Measurements from ENCODE around the gene RNF183. TPM values are rescaled to one million over a fixed set of nuclear protein-coding genes. Genes with fewer than 3 reads are reported as not detected.

Gene RNF183
- total RNA-seq, 1 donor from 2014 or later, result 0.16 TPM

GRCh38 chr9:113349445-113350094 lies 46.4 kb upstream of the RNF183 start, which contains the start of gene BSPRY:
TSS of gene BSPRY (plus strand) at chr9:113349541. CDS start at chr9:113349580, 39 bp downstream.
- DNase-seq (ENCODE audit: low spot score in 2 of 2, unreplicated experiment in 2 of 2), result peak in 1 of 2 experiments; percentile 51
- H3K9me3 Mint-ChIP-seq, result no peaks in the 10 kb centered on the region
- no peaks in the 10 kb centered on the region for H3K36me3 Mint-ChIP-seq
- peaks cover 12% of the 10 kb centered on the region for H3K4me1 Mint-ChIP-seq
- peaks cover 53% of the 10 kb centered on the region for H3K27me3 Mint-ChIP-seq (ENCODE audit: low read depth)
- no peak within 1 kb of the TSS for H3K27ac Mint-ChIP-seq
- no peak for TF ChIP-seq CTCF (IDR thresholded peaks at IDR 0.05; ENCODE audit: unreplicated experiment)
- peak within 1 kb of the TSS; percentile 67 for H3K4me3 Mint-ChIP-seq

GRCh38 chr9:113349066-113349444 lies 45.9 kb upstream of the RNF183 start:
- Mint-ChIP-seq H3K9me3 (no peaks in the 10 kb centered on the region), H3K4me3 (peak overlapping the region; percentile 67), H3K36me3 (no peaks in the 10 kb centered on the region), H3K4me1 (peaks cover 12% of the 10 kb centered on the region), H3K27me3 (ENCODE audit: low read depth) (peaks cover 53% of the 10 kb centered on the region), H3K27ac (no peak overlapping the region)
- DNase-seq (ENCODE audit: low spot score in 2 of 2, unreplicated experiment in 2 of 2), result no peak
- TF ChIP-seq CTCF (IDR thresholded peaks at IDR 0.05; ENCODE audit: unreplicated experiment), result no peak

DNA sequence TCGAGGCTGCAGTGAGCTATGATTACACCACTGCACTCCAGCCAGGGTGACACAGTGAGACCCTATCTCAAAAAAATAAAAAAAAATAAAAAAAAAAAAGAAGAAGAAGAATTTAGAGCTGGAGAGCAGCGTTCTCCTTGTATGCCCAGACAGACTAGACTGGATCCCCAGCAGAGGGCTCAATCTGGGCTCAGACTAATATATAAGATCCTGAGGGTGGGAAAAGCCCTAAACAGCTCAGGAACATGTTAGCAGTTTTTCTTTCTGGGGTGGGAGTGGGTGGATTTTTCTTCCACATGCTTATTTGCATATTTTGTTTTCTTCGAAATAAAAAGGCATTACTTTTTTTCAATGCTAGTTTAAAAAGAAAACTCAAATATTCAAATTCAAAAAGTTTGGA lies 45.3 kb upstream of the RNF183 start:
- no peaks in the 10 kb centered on the region for H3K36me3 Mint-ChIP-seq
- H3K27ac Mint-ChIP-seq, result no peak overlapping the region
- TF ChIP-seq CTCF (IDR thresholded peaks at IDR 0.05; ENCODE audit: unreplicated experiment), result no peak
- no peak for DNase-seq (ENCODE audit: low spot score in 2 of 2, unreplicated experiment in 2 of 2)
- H3K4me1 Mint-ChIP-seq, result peaks cover 18% of the 10 kb centered on the region
- peaks cover 50% of the 10 kb centered on the region for H3K27me3 Mint-ChIP-seq (ENCODE audit: low read depth)
- H3K4me3 Mint-ChIP-seq, result no peak overlapping the region
- no peaks in the 10 kb centered on the region for H3K9me3 Mint-ChIP-seq

DNA sequence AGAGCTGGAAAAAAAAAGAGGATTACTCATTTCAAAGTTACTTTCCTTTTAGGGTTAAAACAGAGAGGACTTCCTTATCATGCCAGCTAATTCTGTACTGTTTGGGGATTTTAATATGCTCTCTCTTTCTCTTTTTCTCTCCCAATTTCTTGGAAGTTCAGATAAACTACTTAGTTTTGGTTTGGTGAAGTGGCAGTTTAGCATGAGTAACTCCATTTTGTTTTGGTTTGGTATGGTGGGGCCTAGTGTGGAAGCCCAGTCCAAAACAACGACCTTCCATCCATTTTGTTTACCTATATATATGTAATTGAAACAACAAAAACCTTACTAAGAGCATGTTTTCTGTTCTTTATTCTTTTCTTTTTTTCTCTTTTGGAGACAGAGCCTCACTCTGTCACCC lies 42.5 kb upstream of the RNF183 start:
- TF ChIP-seq CTCF (IDR thresholded peaks at IDR 0.05; ENCODE audit: unreplicated experiment), result no peak
- H3K27ac Mint-ChIP-seq, result no peak overlapping the region
- H3K27me3 Mint-ChIP-seq (ENCODE audit: low read depth), result peaks cover 28% of the 10 kb centered on the region
- no peak overlapping the region for H3K4me3 Mint-ChIP-seq
- H3K9me3 Mint-ChIP-seq, result no peaks in the 10 kb centered on the region
- no peak for DNase-seq (ENCODE audit: low spot score in 2 of 2, unreplicated experiment in 2 of 2)
- H3K36me3 Mint-ChIP-seq, result no peaks in the 10 kb centered on the region
- H3K4me1 Mint-ChIP-seq, result peaks cover 32% of the 10 kb centered on the region

GRCh38 chr9:113345190-113345589 lies 42.0 kb upstream of the RNF183 start:
- TF ChIP-seq CTCF (IDR thresholded peaks at IDR 0.05; ENCODE audit: unreplicated experiment), result no peak
- H3K4me1 Mint-ChIP-seq, result peaks cover 29% of the 10 kb centered on the region
- H3K36me3 Mint-ChIP-seq, result no peaks in the 10 kb centered on the region
- DNase-seq (ENCODE audit: low spot score in 2 of 2, unreplicated experiment in 2 of 2), result no peak
- no peaks in the 10 kb centered on the region for H3K9me3 Mint-ChIP-seq
- peaks cover 24% of the 10 kb centered on the region for H3K27me3 Mint-ChIP-seq (ENCODE audit: low read depth)
- H3K27ac Mint-ChIP-seq, result peak overlapping the region; percentile 36
- no peak overlapping the region for H3K4me3 Mint-ChIP-seq
